HG03280 (cell line): ENCODE data around the gene ZNF853.
"Not testable (repeated sequence)": the region's sequence is repeated elsewhere in the genome, so short reads cannot be mapped to it uniquely, and the experiment has no call there.

ENCODE experiments used
- ATAC-seq: cut with Tn5 transposase; IDR thresholded peaks from one replicate; pipeline ENCODE4 v1.9.1; 2021; ENCODE audit warnings: mild to moderate bottlenecking, moderate library complexity; ENCODE audit not compliant: unreplicated experiment

Gene ZNF853

GRCh38 chr7:6634971-6635370 is 19.6 kb downstream of the ZNF853 start:
- ATAC-seq, result not testable (repeated sequence)

DNA sequence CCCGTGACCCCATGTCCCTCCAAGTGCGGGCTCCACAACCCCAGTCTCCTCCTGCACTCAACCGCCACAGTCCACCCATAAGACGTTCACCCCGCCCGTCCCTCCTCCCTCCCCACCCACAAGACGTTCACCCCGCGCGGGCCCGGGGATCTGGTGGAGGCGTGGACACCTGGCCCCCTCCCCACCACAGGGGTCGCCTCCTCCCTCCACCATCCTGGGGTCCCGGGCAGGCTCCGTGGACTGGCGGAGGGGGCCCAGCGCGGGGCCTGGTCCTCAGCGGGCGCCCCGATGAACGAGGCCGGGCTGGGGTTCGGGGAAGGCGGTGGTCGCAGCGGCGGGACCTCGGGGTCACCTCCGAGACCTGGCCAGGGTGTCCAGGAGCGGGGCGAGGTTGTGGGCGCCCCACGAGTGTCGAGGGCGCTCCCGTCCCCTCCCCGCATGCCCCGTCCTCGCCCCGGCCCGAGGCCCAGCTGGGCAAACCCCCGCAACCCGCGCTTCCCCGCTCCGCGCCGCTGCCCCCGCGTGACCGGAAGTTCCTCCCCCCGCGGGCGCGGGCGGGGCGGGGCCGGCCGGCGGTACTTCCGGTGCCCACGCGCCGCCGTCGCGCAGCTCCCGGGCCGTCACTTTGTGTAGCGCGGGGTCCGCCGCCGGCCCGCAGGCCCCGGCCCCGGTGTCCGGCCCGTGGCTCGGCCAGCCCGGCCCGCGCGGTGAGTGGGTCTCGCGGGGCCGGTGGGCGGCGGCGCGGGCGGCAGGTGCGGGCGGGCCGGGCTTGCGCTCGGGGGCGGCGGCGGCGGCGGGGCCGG is 21.5 kb downstream of the ZNF853 start, which contains the start of gene ZNF316:
ZNF316 (plus strand) TSS at position 578 of the 803 bp plus-strand sequence. CDS start 5,092 bp downstream, outside the sequence.
- ATAC-seq, result peak; percentile 74

DNA sequence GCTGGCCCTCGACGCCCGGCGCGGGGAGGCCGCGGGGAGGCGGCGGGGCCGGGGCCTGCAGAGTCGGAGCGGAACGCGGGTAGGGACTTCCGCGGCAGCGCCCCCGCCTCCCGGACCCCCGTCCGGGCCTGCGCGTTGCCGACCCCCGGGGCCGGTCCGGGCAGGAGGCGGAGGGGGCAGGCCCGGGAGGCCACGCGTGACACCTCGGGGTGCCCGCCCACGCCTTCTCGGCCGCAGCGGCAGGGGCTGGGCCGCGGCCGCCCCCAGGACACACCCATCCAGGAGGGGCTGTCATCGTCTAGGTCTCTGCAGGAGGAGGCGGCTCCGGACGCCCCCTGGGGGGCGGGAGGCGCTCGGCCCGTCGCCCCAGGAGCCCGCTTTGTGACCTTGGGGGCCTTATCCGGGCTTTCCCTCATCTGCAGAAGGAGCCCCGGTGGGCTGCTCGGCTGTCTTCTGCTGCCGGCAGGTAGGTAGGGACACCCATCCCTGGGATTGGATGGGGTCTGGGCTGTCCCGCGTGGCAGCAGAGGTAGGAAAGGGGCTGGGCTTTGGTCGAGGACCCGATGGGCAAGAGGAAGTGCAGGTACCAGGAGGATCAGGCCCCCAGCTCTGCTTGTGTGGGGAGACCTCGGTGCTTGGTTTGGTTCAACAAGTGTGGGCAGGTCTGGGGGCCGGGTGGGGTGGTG is 22.3 kb downstream of the ZNF853 start:
- ATAC-seq, result peak; percentile 81

DNA sequence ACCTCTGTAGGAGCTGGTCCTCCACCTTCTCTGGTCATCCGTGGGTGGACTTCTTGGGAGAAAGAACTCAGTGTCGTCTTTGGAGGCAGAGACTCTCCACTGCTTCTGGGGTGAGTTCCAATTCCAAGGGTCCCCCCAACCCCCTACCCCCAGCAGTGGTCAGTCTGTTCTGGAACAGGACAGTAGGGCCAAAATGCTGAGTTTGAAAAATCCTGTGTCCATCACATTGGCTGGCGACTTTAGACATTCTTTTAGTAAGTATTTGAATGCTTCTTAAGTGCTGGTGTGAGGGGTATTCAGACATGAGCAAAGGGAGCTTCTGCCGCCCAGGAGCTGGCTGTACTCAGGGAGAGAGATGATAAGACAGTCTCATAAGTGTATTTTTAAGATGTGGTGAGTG is 23.6 kb downstream of the ZNF853 start:
- ATAC-seq, result no peak

- no peak for ATAC-seq
Measured at GRCh38 chr7:6639627-6640026, 24.2 kb downstream of the ZNF853 start.

- ATAC-seq, result no peak
Measured at GRCh38 chr7:6640246-6640721, 24.9 kb downstream of the ZNF853 start.

- ATAC-seq, result no peak
Measured at GRCh38 chr7:6641305-6642035, 26.1 kb downstream of the ZNF853 start.

DNA sequence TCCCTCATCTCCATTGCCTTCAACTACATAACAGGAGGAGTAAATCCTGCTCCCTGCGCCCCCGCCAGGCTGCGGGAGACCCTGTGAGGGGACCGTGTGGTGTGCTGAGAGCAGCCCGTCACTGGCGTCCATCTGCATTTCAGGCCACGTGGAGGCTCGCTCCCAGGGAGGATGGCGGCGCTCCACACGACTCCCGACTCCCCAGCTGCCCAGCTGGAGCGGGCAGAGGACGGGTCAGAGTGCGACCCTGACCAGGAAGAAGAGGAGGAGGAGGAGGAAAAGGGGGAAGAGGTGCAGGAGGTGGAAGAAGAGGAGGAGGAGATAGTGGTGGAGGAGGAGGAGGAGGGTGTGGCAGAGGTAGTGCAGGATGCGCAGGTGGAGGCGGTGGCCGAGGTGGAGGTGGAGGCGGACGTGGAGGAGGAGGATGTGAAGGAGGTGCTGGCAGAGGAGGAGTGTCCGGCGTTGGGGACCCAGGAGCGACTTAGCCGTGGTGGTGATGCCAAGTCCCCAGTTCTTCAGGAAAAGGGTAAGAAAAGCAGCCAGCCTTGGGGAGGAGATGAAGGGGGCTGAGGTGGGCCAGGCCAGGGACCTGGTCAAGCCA is 26.9 kb downstream of the ZNF853 start:
- ATAC-seq, result no peak

DNA sequence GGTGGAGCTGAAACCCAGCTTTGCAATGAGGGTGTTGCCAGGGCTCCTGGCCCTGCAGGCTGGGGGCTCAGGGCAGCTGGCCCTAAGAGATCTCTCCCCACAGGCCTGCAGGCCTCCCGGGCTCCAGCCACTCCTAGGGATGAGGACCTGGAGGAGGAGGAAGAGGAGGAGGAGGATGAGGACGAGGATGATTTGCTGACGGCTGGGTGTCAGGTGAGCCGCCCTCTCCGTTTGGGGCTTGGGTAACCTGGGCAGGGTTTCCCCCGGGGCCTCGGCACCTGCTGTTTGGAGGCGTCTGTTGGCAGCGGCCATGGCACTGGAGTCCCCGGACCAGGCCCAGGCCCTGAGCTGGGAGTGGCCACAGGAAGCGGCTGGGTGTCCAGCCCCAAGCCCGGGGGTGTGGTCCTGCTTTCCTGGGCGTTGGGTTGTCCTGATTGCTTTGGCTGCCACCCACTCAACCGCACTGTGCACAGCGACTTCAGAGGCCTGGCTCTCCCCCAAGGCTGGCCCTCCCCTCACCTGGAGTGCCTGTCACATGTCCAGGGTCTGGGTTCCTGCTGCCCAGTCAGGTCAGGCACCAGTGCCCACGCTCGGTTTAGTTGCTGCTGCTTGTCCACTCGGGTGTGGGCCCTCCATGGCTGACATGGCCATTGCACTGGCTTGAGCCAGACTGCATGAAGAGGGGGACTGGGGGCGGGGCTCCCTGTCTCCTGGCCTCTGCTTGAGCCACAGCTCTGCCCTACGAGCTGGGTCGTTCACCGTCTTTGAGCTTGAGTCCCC is 27.6 kb downstream of the ZNF853 start:
- ATAC-seq, result no peak

DNA sequence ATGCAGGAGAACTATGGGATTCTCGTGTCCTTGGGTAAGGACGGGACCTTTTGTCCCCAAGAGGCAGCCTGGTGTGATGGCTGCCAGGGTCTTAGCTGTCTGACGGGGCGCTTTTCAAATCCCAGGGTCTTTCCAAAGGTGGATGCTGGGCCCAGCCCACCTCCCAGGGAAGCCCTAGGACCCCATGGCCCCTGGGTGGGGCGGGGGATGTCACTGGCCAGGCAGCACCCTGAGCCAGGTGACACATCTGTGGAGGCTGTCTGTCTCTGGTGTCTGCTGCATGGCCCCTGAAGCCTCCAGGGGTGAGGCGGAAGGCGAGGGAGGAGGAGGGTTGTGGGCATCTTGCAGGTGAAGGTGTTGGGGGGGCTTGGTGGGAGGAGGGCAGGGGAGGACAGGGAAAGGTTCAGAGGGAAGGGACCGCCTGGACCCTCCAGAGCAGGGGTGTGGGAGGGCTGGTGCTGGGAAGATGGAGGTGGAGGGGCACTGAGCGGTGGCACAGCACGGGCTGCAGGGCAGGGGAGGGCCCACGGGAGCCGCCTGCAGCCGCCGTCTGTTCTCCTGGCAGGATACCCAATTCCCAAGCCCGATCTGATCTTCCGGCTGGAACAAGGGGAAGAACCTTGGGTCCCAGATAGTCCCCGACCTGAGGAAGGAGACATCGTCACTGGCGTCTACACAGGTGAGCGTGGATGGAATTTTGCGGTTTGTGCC is 28.7 kb downstream of the ZNF853 start:
- ATAC-seq, result no peak

GRCh38 chr7:6644728-6645127 is 29.3 kb downstream of the ZNF853 start:
- ATAC-seq, result no peak

GRCh38 chr7:6646465-6646864 is 31.1 kb downstream of the ZNF853 start:
- no peak for ATAC-seq

DNA sequence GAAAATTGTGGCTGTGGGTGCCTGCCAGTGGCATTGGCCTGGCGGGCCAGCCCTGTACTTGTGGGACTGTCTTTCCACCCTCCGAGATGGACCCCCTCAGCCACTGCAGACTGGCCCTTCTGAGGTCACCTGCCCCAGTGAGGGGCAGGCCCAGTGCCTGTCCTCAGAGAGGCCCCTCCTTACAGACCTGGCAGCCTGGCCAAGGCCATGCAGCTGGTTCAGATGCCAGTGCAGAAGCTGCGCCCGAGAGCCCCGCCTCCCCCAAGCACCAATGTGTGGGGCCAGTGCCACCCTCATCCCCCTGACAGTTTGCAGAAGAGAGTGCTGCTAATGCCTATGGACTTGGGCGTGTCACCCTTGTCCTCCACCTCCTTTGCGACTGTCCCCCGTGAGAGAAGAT is 31.7 kb downstream of the ZNF853 start:
- ATAC-seq, result no peak

DNA sequence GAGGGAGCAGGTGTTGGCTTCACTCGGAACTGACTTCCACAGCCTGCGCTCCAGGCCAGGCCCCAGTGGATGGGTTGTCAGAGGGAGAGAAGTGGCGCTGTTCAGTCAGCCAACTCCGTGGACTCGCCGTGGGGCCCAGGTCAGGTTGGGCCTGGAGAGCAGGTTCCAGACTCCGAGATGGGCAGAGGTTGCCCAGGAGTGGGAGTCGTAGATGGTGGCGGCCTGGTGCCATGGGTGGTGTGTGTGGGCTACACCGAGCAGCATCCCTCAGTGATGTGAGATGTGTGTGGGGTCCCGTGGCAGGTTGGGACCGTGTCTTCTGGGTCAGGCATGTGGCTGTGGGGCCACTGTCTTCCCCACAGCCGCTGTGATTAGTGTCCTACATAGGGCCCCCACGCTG is 32.1 kb downstream of the ZNF853 start:
- no peak for ATAC-seq

DNA sequence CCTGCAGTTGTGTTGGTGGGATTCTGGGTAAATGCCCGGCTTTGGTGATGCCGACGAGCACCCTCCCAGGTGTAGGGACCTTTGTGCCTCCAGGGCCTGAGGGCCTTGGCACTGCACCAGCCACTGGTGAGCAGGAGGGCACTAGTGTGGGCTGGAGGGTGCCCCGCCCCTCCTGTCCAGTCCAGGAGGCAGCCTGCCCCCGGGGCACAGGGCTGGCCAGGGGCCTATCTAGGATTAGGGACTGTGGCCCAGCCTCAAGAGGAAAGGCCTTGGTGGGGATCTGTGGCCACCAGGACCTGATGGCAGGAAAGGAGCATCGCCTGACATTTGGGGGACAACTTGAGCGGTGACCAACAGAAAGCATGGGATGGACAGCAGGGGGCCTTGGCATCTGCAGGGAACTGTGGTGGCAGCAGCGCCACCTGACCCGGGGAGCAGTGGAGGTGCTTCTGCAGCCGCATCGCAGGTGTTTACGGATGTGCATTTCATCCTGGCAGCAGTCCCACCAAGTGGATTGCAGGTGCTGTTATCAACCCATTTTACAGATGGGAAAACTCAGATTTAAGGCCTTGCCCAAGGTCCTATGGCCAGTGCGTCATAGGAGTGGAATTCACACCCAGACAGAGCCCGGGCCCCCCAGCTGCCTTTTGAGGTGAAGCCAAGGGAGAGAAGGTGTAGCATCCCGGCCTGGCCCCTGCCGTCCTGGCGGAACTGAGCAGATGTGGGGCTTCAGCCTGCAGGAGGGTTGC is 32.8 kb downstream of the ZNF853 start:
- no peak for ATAC-seq

- ATAC-seq, result no peak
Measured at GRCh38 chr7:6648815-6649104, 33.4 kb downstream of the ZNF853 start.

- no peak for ATAC-seq
Measured at GRCh38 chr7:6649241-6649961, 34.0 kb downstream of the ZNF853 start.

DNA sequence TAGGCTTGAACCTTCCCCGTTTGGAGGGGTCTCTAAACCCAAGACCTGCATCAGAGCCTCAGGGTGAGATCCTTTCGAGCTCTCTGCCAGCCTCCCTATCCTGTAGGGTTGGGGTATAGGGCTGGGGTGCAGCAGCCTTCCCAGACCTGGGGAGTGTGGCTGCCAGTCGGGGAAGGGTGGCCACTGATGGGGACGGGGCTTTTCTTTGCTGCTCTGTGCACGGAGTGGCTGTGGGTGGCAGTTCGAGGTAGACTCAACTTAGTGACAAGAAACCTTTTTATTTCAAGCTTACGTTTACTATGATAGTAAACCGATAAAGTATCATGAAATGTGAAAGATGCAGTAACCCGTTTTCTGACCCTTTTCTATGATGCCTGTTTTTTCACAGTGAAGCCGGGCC is 34.7 kb downstream of the ZNF853 start:
- ATAC-seq, result no peak
